Stimulated activated CD8-positive, alpha-beta memory T cell treated with anti-CD3 and anti-CD28 coated beads, Interleukin-4, amount 100 ng/mL, for 1 hour (primary cell): ENCODE results near the gene CRYAA.
"Not testable (repeated sequence)": the region's sequence is repeated elsewhere in the genome, so short reads cannot be mapped to it uniquely, and the experiment has no call there.

Experiments used
- DNase-seq, 2 donors: peaks; one replicate each; pipeline ENCODE4 v3.0.0-alpha.2; 2020; ENCODE audit warnings: low read depth in 2 of 2, low spot score in 1 of 2

Gene CRYAA

GRCh38 chr21:43168708-43169107 lies at the start of gene CRYAA:
TSS of gene CRYAA (plus strand) at chr21:43169008. CDS start at chr21:43169100, 92 bp downstream.
- DNase-seq, result not testable (repeated sequence)

GRCh38 chr21:43130094-43130493 lies 38.7 kb upstream of the CRYAA start:
- not testable (repeated sequence) for DNase-seq

GRCh38 chr21:43134520-43134919 lies 34.3 kb upstream of the CRYAA start:
- DNase-seq, result not testable (repeated sequence)

GRCh38 chr21:43138944-43139343 lies 29.9 kb upstream of the CRYAA start:
- not testable (repeated sequence) for DNase-seq

- not testable (repeated sequence) for DNase-seq
These were observed 27.4 kb upstream of the CRYAA start for GRCh38 chr21:43141407-43141806.

- DNase-seq, result not testable (repeated sequence)
These were observed 22.2 kb upstream of the CRYAA start for GRCh38 chr21:43146637-43147036.

- DNase-seq, result not testable (repeated sequence)
These were observed 20.8 kb upstream of the CRYAA start for GRCh38 chr21:43147999-43148398.

GRCh38 chr21:43149344-43149743 lies 19.5 kb upstream of the CRYAA start:
- not testable (repeated sequence) for DNase-seq

GRCh38 chr21:43153601-43154000 lies 15.2 kb upstream of the CRYAA start:
- not testable (repeated sequence) for DNase-seq

- DNase-seq, result not testable (repeated sequence)
These were observed 9.3 kb upstream of the CRYAA start for GRCh38 chr21:43159279-43160175.

GRCh38 chr21:43161826-43162707 lies 6.7 kb upstream of the CRYAA start:
- DNase-seq, result not testable (repeated sequence)

- DNase-seq, result not testable (repeated sequence)
These were observed 6.1 kb upstream of the CRYAA start for GRCh38 chr21:43162708-43163205.

GRCh38 chr21:43164823-43165222 lies 4.0 kb upstream of the CRYAA start:
- DNase-seq, result not testable (repeated sequence)

- not testable (repeated sequence) for DNase-seq
These were observed 3.1 kb upstream of the CRYAA start for GRCh38 chr21:43165734-43166133.

GRCh38 chr21:43169230-43169886 lies 550 bp downstream of the CRYAA start:
- DNase-seq, result not testable (repeated sequence)

- not testable (repeated sequence) for DNase-seq
These were observed 1.1 kb downstream of the CRYAA start for GRCh38 chr21:43169891-43170290.

- not testable (repeated sequence) for DNase-seq
These were observed 4.0 kb downstream of the CRYAA start for GRCh38 chr21:43172812-43173211.

GRCh38 chr21:43173438-43173837 lies 4.6 kb downstream of the CRYAA start:
- DNase-seq, result not testable (repeated sequence)

- not testable (repeated sequence) for DNase-seq
These were observed 5.1 kb downstream of the CRYAA start for GRCh38 chr21:43173930-43174329.

- DNase-seq, result not testable (repeated sequence)
These were observed 6.2 kb downstream of the CRYAA start for GRCh38 chr21:43174998-43175397.

- not testable (repeated sequence) for DNase-seq
These were observed 7.8 kb downstream of the CRYAA start for GRCh38 chr21:43176621-43177020.
